ENCODE data around the gene NFE2L3.

The NFE2L3 gene

GRCh38 chr7:26197153-26198115, 45.4 kb downstream of the NFE2L3 start:
- in situ Hi-C loops (cut with HindIII; ENCODE audit: low sequenced_read_pairs), result loop anchor here (5.0 kb wide), 1 partner anchor 105 kb away; no protein-coding TSS in a partner anchor

GRCh38 chr7:26198133-26198780, 46.3 kb downstream of the NFE2L3 start:
- in situ Hi-C loops (cut with HindIII; ENCODE audit: low sequenced_read_pairs), result loop anchor here (5.0 kb wide), 1 partner anchor 106 kb away; no protein-coding TSS in a partner anchor

- in situ Hi-C loops (cut with HindIII; ENCODE audit: low sequenced_read_pairs), result loop anchor here (5.0 kb wide), 1 partner anchor 106 kb away; no protein-coding TSS in a partner anchor
Observed at GRCh38 chr7:26198781-26199169, 46.8 kb downstream of the NFE2L3 start.

GRCh38 chr7:26199301-26200037, 47.5 kb downstream of the NFE2L3 start:
- in situ Hi-C loops (cut with HindIII; ENCODE audit: low sequenced_read_pairs), result loop anchor here (5.0 kb wide), 1 partner anchor 107 kb away; no protein-coding TSS in a partner anchor

GRCh38 chr7:26200038-26200443, 48.0 kb downstream of the NFE2L3 start:
- in situ Hi-C loops (cut with HindIII; ENCODE audit: low sequenced_read_pairs), result no loop called here

- in situ Hi-C loops (cut with HindIII; ENCODE audit: low sequenced_read_pairs), result no loop called here
Observed at GRCh38 chr7:26200444-26201246, 48.6 kb downstream of the NFE2L3 start, which contains the start of gene HNRNPA2B1. HNRNPA2B1 (minus strand) TSS chr7:26200746; CDS start chr7:26200577, 169 bp downstream.

- in situ Hi-C loops (cut with HindIII; ENCODE audit: low sequenced_read_pairs), result no loop called here
Observed at GRCh38 chr7:26201247-26202018, 49.4 kb downstream of the NFE2L3 start, which contains the start of gene CBX3. CBX3 (plus strand) TSS chr7:26201745; CDS start chr7:26202999, 1,254 bp downstream.

GRCh38 chr7:26202019-26202990, 50.3 kb downstream of the NFE2L3 start:
- in situ Hi-C loops (cut with HindIII; ENCODE audit: low sequenced_read_pairs), result no loop called here

- in situ Hi-C loops (cut with HindIII; ENCODE audit: low sequenced_read_pairs), result no loop called here
Observed at GRCh38 chr7:26203016-26203415, 51.0 kb downstream of the NFE2L3 start.

- in situ Hi-C loops (cut with HindIII; ENCODE audit: low sequenced_read_pairs), result no loop called here
Observed at GRCh38 chr7:26208040-26208439, 56.0 kb downstream of the NFE2L3 start.

GRCh38 chr7:26212921-26213718, 61.1 kb downstream of the NFE2L3 start:
- in situ Hi-C loops (cut with HindIII; ENCODE audit: low sequenced_read_pairs), result no loop called here

GRCh38 chr7:26213807-26214515, 62.0 kb downstream of the NFE2L3 start:
- in situ Hi-C loops (cut with HindIII; ENCODE audit: low sequenced_read_pairs), result no loop called here

- in situ Hi-C loops (cut with HindIII; ENCODE audit: low sequenced_read_pairs), result no loop called here
Observed at GRCh38 chr7:26216049-26216448, 64.1 kb downstream of the NFE2L3 start.

- in situ Hi-C loops (cut with HindIII; ENCODE audit: low sequenced_read_pairs), result no loop called here
Observed at GRCh38 chr7:26224359-26224758, 72.4 kb downstream of the NFE2L3 start.

- in situ Hi-C loops (cut with HindIII; ENCODE audit: low sequenced_read_pairs), result no loop called here
Observed at GRCh38 chr7:26227987-26228386, 76.0 kb downstream of the NFE2L3 start.

GRCh38 chr7:26233902-26234511, 82.0 kb downstream of the NFE2L3 start:
- in situ Hi-C loops (cut with HindIII; ENCODE audit: low sequenced_read_pairs), result no loop called here
